Measurements from ENCODE around the gene DLG2.

DNA sequence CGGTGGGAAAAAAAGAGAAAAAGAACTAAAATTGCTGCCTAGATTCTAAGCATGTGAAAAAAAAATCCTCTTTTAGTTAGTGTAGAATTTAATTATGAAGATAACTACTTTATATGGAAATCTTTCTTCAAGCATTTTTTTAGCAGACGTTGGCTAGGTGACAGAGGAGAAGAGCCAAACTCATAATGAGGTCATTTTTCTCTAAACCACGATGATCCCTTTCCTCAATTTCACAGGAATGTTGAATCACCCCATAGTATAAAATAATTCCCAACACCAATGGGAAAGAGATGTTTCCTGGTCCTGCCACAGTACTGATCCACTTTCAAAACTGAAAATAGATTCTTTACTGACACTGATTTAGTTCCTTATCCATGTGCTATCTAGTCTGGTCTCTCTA is 319.8 kb downstream of the DLG2 start:
- TF ChIP-seq, protein P1, sequence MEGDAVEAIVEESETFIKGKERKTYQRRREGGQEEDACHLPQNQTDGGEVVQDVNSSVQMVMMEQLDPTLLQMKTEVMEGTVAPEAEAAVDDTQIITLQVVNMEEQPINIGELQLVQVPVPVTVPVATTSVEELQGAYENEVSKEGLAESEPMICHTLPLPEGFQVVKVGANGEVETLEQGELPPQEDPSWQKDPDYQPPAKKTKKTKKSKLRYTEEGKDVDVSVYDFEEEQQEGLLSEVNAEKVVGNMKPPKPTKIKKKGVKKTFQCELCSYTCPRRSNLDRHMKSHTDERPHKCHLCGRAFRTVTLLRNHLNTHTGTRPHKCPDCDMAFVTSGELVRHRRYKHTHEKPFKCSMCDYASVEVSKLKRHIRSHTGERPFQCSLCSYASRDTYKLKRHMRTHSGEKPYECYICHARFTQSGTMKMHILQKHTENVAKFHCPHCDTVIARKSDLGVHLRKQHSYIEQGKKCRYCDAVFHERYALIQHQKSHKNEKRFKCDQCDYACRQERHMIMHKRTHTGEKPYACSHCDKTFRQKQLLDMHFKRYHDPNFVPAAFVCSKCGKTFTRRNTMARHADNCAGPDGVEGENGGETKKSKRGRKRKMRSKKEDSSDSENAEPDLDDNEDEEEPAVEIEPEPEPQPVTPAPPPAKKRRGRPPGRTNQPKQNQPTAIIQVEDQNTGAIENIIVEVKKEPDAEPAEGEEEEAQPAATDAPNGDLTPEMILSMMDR (conservative IDR thresholded peaks at IDR 0.05; ENCODE audit: low read length): no peak
- no peak for TF ChIP-seq EZH2phosphoT487 (IDR thresholded peaks at IDR 0.05; ENCODE audit: borderline replicate concordance, low read depth, low read length)
